Left lung (tissue), 14 donors: Measurements from ENCODE around the gene LGALS1. TPM values are rescaled to one million over a fixed set of nuclear protein-coding genes. Genes with fewer than 3 reads are reported as not detected.
A peak's percentile ranks its signal among the peaks of the same experiment; 100 is the strongest.

Experiments used
- ATAC-seq: fragments of 200-7000 bp; cut with Tn5 transposase; one replicate; pipeline ENCODE4 v1.9.1; 2020; ENCODE audit warnings: moderate library complexity
- DNase-seq, 4 donors: peaks; one replicate each; pipeline ENCODE4 v3.0.0-alpha.2; 2013 to 2020
- H3K27ac ChIP-seq, 2 donors: fragments of 200-600 bp; sonication (generic) in 1 of 2; one replicate each; pipeline versions ENCODE4 v1.5.0 to v1.8.0; 2020 to 2021
- H3K27me3 ChIP-seq, 2 donors: fragments of 200-600 bp; sonication (generic) in 1 of 2; one replicate each; pipeline versions ENCODE4 v1.5.0 to v1.8.0; 2020 to 2021
- H3K36me3 ChIP-seq, 2 donors: fragments of 200-600 bp; sonication (generic) in 1 of 2; one replicate each; pipeline versions ENCODE4 v1.5.0 to v1.8.0; 2020 to 2021
- H3K4me1 ChIP-seq, 2 donors: fragments of 200-600 bp; one replicate each; pipeline ENCODE4 v1.8.0; 2021
- H3K4me3 ChIP-seq, 2 donors: fragments of 200-600 bp; sonication (generic) in 1 of 2; one replicate each; pipeline versions ENCODE4 v1.5.0 to v1.8.0; 2020 to 2021; ENCODE audit warnings: mild to moderate bottlenecking in 1 of 2
- H3K9me3 ChIP-seq, 2 donors: fragments of 200-600 bp; sonication (generic) in 1 of 2; one replicate each; pipeline versions ENCODE4 v1.5.0 to v1.8.0; 2020 to 2021
- intact Hi-C, 2 donors: fragments of 100-400 bp; cut with DNase I; formaldehyde crosslinking; loops; one replicate each; pipeline versions ENCODE4 v1.11.2 to v1.14.2; 2022
- long read RNA-seq, 12 donors: library from polyadenylated mRNA in 2 of 12; unstranded in 2 of 12; transcript quantifications; one replicate each; pipeline ENCODE4 v2.0.0 and lab custom pipeline, GENCODE V29; 2019 to 2026
- polyA plus RNA-seq, 6 donors: library from polyadenylated mRNA; unstranded; fragments of 120-200 nt; gene quantifications; one replicate each; pipeline ENCODE4 v1.2.1, GENCODE V29; 2013; ENCODE audit not compliant: insufficient read length in 6 of 6
- total RNA-seq, 2 donors: library from RNA; stranded (reverse); fragmentation: NEBNext Ultra II Directional; extraction: Animal tissue kit (Norgen Biotek cat#: 25700); gene quantifications; one replicate each; pipeline ENCODE4 v1.2.1, GENCODE V29; 2021
- TF ChIP-seq, protein P1 (sequence below), 2 donors: fragments of 200-600 bp; sonication (generic) in 1 of 2; IDR thresholded peaks; one replicate each; pipeline versions ENCODE4 v1.5.0 to v1.8.0; 2021; ENCODE audit warnings: antibody characterized with exemption in 2 of 2
- donor health status: DM: no; HTN: yes; CAD: no.
- donor health status: DM: no; HTN: no; CAD: no.

Gene LGALS1
- 100 to 1,000 TPM; 826 to 851 TPM for total RNA-seq
- polyA plus RNA-seq, result 100 to 1,000 TPM; 575 to 923 (median 640) TPM
- long read RNA-seq, donor 1, transcript LGALS1-201 (4 exons, 560 nt), result major isoform, 574 of 723 reads
- long read RNA-seq, donor 1, transcript LGALS1-204 (2 exons, 303 nt), result minor isoform, 5 of 723 reads
- long read RNA-seq, donor 1, partial matches to known transcripts, result 85 of 723 reads
- long read RNA-seq, donor 1, other reads (novel, unspliced or antisense), result 55 of 723 reads
- long read RNA-seq, donor 2, transcript LGALS1-201 (4 exons, 560 nt), result major isoform, 587 of 826 reads
- long read RNA-seq, donor 2, transcript LGALS1-204 (2 exons, 303 nt), result minor isoform, 7 of 826 reads
- long read RNA-seq, donor 2, partial matches to known transcripts, result 174 of 826 reads
- long read RNA-seq, donor 2, other reads (novel, unspliced or antisense), result 57 of 826 reads
- long read RNA-seq, donor 3, transcript LGALS1-201 (4 exons, 560 nt), result major isoform, 631 of 815 reads
- long read RNA-seq, donor 3, transcript LGALS1-204 (2 exons, 303 nt), result minor isoform, 5 of 815 reads
- long read RNA-seq, donor 3, partial matches to known transcripts, result 133 of 815 reads
- long read RNA-seq, donor 3, other reads (novel, unspliced or antisense), result 46 of 815 reads
- long read RNA-seq, donor 4, transcript LGALS1-202 (4 exons, 637 nt), result minor isoform, 5 of 1,213 reads
- long read RNA-seq, donor 4, transcript LGALS1-201 (4 exons, 560 nt), result major isoform, 1,136 of 1,213 reads
- long read RNA-seq, donor 4, partial matches to known transcripts, result 9 of 1,213 reads
- long read RNA-seq, donor 4, other reads (novel, unspliced or antisense), result 63 of 1,213 reads
- long read RNA-seq, donor 5, transcript LGALS1-201 (4 exons, 560 nt), result major isoform, 518 of 661 reads
- long read RNA-seq, donor 5, partial matches to known transcripts, result 105 of 661 reads
- long read RNA-seq, donor 5, other reads (novel, unspliced or antisense), result 33 of 661 reads
- long read RNA-seq, donor 6, transcript LGALS1-204 (2 exons, 303 nt), result minor isoform, 9 of 1,323 reads
- long read RNA-seq, donor 6, transcript LGALS1-202 (4 exons, 637 nt), result minor isoform, 6 of 1,323 reads
- long read RNA-seq, donor 6, transcript LGALS1-201 (4 exons, 560 nt), result major isoform, 996 of 1,323 reads
- long read RNA-seq, donor 6, partial matches to known transcripts, result 239 of 1,323 reads
- long read RNA-seq, donor 6, other reads (novel, unspliced or antisense), result 72 of 1,323 reads
- long read RNA-seq, donor 7, transcript LGALS1-201 (4 exons, 560 nt), result major isoform, 262 of 377 reads
- long read RNA-seq, donor 7, partial matches to known transcripts, result 99 of 377 reads
- long read RNA-seq, donor 7, other reads (novel, unspliced or antisense), result 13 of 377 reads
- long read RNA-seq, donor 8, transcript LGALS1-201 (4 exons, 560 nt), result major isoform, 263 of 325 reads
- long read RNA-seq, donor 8, partial matches to known transcripts, result 50 of 325 reads
- long read RNA-seq, donor 8, other reads (novel, unspliced or antisense), result 9 of 325 reads
- long read RNA-seq, donor 9, transcript LGALS1-201 (4 exons, 560 nt), result major isoform, 13 of 13 reads
- long read RNA-seq, donor 9, partial matches to known transcripts, result 0 of 13 reads
- long read RNA-seq, donor 9, other reads (novel, unspliced or antisense), result 0 of 13 reads
- long read RNA-seq, donor 10, transcript LGALS1-201 (4 exons, 560 nt), result major isoform, 1,194 of 1,270 reads
- long read RNA-seq, donor 10, partial matches to known transcripts, result 2 of 1,270 reads
- long read RNA-seq, donor 10, other reads (novel, unspliced or antisense), result 73 of 1,270 reads
- long read RNA-seq, donor 11, transcript LGALS1-201 (4 exons, 560 nt), result major isoform, 235 of 348 reads
- long read RNA-seq, donor 11, partial matches to known transcripts, result 95 of 348 reads
- long read RNA-seq, donor 11, other reads (novel, unspliced or antisense), result 15 of 348 reads
- long read RNA-seq, donor 12, transcript LGALS1-201 (4 exons, 560 nt), result major isoform, 316 of 396 reads
- long read RNA-seq, donor 12, partial matches to known transcripts, result 60 of 396 reads
- long read RNA-seq, donor 12, other reads (novel, unspliced or antisense), result 18 of 396 reads

GRCh38 chr22:37674951-37675929, at the start of gene LGALS1:
Gene LGALS1, plus strand, starts transcription at chr22:37675636. Its CDS starts 67 bp downstream, at chr22:37675703.
- H3K36me3 ChIP-seq, result peaks cover 0 to 26% of the 10 kb centered on the region in 2 donors
- ATAC-seq (peak; percentile 85), DNase-seq (peak; percentile 92 to 98 (median 95))
- no peaks in the 10 kb centered on the region for H3K27me3 ChIP-seq
- TF ChIP-seq, protein P1, sequence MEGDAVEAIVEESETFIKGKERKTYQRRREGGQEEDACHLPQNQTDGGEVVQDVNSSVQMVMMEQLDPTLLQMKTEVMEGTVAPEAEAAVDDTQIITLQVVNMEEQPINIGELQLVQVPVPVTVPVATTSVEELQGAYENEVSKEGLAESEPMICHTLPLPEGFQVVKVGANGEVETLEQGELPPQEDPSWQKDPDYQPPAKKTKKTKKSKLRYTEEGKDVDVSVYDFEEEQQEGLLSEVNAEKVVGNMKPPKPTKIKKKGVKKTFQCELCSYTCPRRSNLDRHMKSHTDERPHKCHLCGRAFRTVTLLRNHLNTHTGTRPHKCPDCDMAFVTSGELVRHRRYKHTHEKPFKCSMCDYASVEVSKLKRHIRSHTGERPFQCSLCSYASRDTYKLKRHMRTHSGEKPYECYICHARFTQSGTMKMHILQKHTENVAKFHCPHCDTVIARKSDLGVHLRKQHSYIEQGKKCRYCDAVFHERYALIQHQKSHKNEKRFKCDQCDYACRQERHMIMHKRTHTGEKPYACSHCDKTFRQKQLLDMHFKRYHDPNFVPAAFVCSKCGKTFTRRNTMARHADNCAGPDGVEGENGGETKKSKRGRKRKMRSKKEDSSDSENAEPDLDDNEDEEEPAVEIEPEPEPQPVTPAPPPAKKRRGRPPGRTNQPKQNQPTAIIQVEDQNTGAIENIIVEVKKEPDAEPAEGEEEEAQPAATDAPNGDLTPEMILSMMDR (IDR thresholded peaks at IDR 0.05), result no peak
- peak within 1 kb of the TSS; percentile 90 to 94 for H3K27ac ChIP-seq
- peak within 1 kb of the TSS; percentile 45 to 77 for H3K4me3 ChIP-seq
- H3K4me1 ChIP-seq, result peaks cover 10 to 58% of the 10 kb centered on the region in 2 donors
- intact Hi-C loops, result no loop called here
- H3K9me3 ChIP-seq, result no peaks in the 10 kb centered on the region

- Histone ChIP-seq H3K36me3 (peaks cover 0 to 86% of the 10 kb centered on the region in 2 donors), H3K27me3 (no peaks in the 10 kb centered on the region), H3K9me3 (no peaks in the 10 kb centered on the region), H3K4me1 (peaks cover 11 to 50% of the 10 kb centered on the region in 2 donors), H3K4me3 (no peak overlapping the region), H3K27ac (no peak overlapping the region)
- ATAC-seq (no peak), DNase-seq (no peak)
- intact Hi-C loops, result no loop called here
- TF ChIP-seq, protein P1 (IDR thresholded peaks at IDR 0.05), result no peak
Measured at GRCh38 chr22:37625737-37626136, 49.7 kb upstream of the LGALS1 start.

- intact Hi-C loops, result no loop called here
- Histone ChIP-seq H3K36me3 (peaks cover 0 to 86% of the 10 kb centered on the region in 2 donors), H3K27ac (peak overlapping the region in 1 of 2 donors; percentile 65), H3K4me3 (no peak overlapping the region), H3K9me3 (no peaks in the 10 kb centered on the region), H3K4me1 (peaks cover 11 to 50% of the 10 kb centered on the region in 2 donors), H3K27me3 (no peaks in the 10 kb centered on the region)
- TF ChIP-seq, protein P1 (IDR thresholded peaks at IDR 0.05), result no peak
- ATAC-seq (peak; percentile 41), DNase-seq (peak in 1 of 4 donors; percentile 62)
Measured at GRCh38 chr22:37626144-37626543, 49.3 kb upstream of the LGALS1 start.
